SKM-1 treated with dmso at 0.1 percent for 144 hours (cell line): ENCODE measurements around the gene LRPAP1.
"Not testable (repeated sequence)": the region's sequence is repeated elsewhere in the genome, so short reads cannot be mapped to it uniquely, and the experiment has no call there.

ENCODE experiments used
- DNase-seq: peaks from one replicate; lab custom pipeline; 2025; ENCODE audit not compliant: unreplicated experiment; lab: John Stamatoyannopoulos, UW

Gene LRPAP1

DNA sequence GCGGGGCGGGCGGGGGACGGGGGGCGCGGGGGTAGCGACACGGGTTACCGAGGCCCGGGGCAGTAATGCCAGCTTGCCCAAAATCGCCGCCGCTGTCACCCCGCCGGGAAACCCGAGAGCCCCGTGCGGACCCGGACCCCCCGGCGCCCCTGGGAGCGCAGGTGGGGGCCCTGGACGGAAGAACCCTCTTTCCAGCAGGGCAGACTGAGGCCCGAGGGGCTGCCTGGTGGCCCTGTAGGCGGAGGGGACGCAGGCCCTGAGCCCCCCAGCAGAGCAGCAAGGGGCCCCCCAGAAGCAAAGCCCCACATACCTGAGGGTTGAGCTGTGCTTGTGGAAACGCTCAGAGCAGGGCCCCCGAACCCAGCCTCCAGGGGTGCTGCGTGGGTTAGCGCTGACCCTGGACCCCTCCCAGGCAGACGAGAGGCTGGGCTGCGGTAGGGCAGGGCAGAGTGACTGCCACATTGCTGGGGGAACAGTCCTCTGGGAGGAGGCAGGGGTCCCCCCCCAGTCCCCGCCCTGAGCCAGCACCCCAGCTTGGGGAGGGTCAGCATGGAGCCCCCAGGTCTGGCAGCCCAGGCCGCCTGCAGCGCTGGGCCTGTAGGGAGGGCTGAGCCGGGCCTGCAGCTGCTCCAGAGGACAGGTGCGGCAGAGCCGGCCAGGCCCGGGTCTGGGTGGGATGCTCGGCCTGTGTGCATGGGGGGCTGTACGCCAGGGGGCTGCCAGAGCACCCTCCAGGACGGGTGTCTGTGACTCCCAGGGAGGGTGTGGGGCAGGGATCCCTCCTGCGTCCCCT, 68.5 kb downstream of the LRPAP1 start:
- DNase-seq, result no peak

DNA sequence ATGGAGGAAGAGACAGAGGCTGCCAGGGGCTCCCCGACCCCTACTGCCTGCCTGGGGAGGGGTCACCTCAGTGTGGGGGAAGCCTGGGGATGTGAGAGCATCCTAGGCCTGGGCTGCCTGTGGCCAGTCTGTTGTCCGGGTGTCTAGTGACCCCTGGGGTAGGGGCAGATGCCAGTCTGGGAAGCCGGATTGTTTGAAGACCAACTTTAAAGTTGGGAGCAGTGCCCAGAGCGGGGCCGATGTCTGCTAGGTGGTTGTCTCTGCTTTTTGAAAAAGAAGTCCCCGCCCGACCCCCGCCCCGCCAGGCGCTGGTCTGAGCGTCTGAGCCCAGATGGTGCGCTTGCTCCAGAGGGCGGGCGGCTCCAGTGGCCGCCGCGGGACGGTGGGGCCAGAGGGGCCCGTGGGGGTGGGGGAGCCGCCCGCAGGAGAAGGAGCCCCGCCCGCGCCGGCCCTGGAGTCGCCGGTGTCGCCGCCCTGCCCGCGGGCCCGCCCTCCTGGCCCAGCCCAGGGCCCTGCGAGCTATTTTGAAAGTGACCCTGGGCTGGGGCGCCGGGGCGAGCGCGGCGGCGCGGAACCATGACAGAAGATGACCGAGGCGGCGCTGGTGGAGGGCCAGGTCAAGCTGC, 69.3 kb downstream of the LRPAP1 start, which contains the start of gene DOK7:
TSS of gene DOK7 (plus strand) at position 517 of the 626 bp plus-strand sequence. CDS start at position 587, 70 bp downstream.
- DNase-seq, result no peak

DNA sequence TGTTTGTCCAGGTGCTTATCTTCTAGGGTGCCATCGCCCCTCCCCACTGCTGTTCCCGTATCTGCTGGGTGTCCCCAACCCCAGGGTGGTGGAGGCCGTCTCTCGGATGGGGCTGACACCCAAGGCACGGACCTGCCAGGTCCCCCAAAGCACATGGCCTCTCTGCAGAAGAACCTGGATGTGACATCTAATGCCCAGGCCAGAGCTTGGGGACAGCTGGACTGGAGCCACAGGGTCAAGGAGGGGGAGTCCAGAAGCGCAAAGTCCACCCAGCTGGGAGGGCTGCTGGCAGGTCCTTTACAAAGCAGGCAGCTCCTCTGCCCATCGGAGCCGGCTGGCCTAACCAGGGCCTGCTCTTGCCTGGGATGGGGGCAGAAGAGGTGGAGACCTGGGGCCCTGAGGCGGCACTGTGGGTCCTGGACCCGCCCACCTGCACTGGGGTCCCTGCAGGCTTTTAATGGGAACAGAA, 69.9 kb downstream of the LRPAP1 start:
- DNase-seq, result no peak

DNA sequence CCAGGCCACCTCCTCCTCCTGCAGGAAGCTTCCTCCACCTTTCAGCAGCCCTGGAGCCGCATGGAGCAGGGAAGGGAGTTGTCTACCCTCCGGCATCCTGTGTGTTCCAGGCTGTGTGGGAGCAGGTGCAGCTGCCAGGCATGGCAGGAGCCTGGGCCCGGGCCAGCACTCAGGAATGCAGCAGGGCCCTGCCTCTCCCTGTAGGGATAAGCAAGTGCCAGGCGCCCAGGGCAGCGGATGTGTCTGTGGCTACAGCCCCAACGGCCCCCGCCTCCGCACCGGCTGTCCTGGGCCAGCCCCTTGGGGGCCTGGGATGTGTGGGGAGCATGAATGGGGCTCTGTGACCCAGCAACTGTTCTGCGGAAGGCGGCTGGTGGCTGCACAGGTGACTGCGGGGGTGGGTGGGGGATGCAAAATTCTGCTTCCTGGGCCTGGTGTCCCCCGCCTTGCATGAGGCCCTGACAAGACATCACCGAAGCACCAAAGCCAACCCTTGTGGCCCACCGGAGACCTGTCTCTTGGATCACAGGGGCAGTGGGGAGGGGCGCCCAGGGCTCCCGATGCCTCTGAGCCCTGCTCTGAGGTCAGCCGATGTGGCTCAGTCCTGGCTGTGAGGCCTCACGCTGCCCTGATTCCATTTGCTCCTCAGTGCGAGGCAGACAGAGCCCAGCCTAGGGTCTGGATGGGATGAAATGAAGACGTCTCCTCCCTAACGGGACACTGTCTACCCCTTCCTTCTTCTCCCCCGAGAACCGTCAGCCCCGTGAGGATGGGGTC, 70.5 kb downstream of the LRPAP1 start:
- no peak for DNase-seq

DNA sequence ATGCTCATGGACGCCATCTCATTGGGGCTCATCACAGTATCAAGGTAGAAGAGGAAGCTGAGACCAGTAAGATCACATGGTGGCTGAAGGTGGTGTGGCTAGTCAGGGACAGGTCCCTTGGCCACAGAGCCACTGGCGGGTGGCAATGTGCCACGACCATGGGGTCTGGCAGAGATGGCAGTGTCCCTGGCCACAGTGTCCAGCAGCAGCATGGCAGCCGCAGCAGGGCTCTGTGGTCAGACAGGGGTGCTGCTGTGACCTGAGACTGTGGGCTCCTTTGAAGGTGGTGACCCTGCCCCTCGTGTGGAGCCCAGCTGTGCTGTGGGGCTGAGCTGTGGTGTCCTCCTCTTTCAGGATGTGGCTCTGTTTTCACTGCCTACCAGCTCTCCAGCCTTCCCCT, 71.3 kb downstream of the LRPAP1 start:
- DNase-seq, result no peak

DNA sequence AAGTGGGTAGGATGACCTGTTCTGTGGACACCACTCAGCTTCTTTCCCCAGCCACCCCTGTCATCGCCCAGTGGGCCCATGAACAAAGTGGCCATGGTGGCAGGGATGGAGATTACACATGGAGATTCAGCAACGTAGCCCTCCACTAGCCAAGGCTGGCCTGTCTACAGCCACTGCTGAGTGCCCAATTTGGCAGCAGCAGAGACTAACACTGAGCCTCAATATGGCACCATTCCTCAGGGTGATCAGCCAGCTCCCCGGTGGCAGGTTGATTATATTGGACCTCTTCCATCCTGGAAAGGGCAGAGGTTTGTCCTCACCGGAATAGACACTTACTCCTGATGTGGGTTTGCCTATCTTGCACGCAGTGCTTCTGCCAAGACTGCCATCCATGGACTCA, 73.1 kb downstream of the LRPAP1 start:
- DNase-seq, result not testable (repeated sequence)

DNA sequence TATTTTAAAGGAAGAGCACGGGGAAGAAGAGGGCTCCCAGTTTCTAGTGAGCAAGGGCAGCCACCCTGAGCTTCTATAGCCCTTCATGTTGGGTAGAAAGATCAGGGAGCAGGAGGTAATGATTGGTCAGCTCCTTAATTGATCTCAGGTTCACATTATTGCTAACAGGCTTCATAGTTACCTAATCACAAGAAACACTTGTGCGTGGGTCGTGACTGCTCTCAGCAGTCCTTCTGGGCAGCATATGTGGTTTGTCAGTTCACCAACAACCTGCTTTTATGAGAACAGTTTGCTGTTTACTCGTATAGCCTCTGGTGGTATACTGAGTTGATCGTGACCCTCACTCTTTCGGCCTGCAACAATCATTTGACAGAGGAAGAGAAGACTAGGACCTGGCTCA, 73.9 kb downstream of the LRPAP1 start:
- no peak for DNase-seq

DNA sequence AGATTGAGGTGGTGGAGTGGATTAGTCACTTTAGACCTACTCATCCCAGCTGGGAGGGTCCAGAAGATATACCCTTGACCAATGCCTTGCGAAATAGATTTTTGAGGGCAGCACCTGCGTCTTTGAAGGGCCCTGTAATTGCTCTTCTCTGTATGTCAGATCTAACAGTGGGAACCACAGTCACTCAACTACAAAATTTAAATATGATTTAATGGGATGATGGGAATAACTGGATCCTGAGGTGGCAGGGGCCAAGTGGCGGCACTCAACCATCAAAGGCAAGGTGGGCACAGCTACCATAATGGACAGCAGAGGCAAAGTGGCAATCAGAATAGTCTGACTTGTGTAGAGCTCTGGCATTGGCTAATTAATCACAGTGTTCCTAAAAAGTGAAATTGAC, 76.6 kb downstream of the LRPAP1 start:
- DNase-seq, result not testable (repeated sequence)
